PFSK-1 (cell line): ENCODE data around the gene E4F1.

ENCODE experiments used
- FOXP2 ChIP-seq: optimal IDR thresholded peaks from 2 replicates; pipeline ENCODE3; 2011; ENCODE audit warnings: borderline replicate concordance, control low read depth, inconsistent platforms; ENCODE audit not compliant: insufficient read depth; ENCODE audit errors: extremely low read length, extremely low read depth
- POLR2AphosphoS5 ChIP-seq: IDR thresholded peaks from 2 replicates; pipeline ENCODE4 v1.6.1; 2012; ENCODE audit warnings: low read depth, mild to moderate bottlenecking, control low read depth, low read length, moderate library complexity
- SIN3A ChIP-seq: IDR thresholded peaks from 2 replicates; pipeline ENCODE4 v1.6.1; 2012; ENCODE audit warnings: mild to moderate bottlenecking, low read length, moderate library complexity, borderline replicate concordance; ENCODE audit not compliant: insufficient read depth
- TAF1 ChIP-seq: IDR thresholded peaks from 2 replicates; pipeline ENCODE4 v1.6.1; 2012; ENCODE audit warnings: low read length, control low read depth, borderline replicate concordance; ENCODE audit not compliant: insufficient read depth
- TF ChIP-seq, protein P1 (sequence below), 2 experiments: IDR thresholded peaks; 2 replicates each; pipeline versions ENCODE4 v1.6.1 to v1.8.0; 2011 to 2012; ENCODE audit warnings: low read depth in 2 of 2, low read length in 2 of 2, control low read depth in 1 of 2, inconsistent platforms in 1 of 2, mild to moderate bottlenecking in 1 of 2, moderate library complexity in 1 of 2; ENCODE audit not compliant: insufficient read depth in 1 of 2

GRCh38 chr16:2230376-2230775, 7.0 kb downstream of the E4F1 start:
- TF ChIP-seq, protein P1, sequence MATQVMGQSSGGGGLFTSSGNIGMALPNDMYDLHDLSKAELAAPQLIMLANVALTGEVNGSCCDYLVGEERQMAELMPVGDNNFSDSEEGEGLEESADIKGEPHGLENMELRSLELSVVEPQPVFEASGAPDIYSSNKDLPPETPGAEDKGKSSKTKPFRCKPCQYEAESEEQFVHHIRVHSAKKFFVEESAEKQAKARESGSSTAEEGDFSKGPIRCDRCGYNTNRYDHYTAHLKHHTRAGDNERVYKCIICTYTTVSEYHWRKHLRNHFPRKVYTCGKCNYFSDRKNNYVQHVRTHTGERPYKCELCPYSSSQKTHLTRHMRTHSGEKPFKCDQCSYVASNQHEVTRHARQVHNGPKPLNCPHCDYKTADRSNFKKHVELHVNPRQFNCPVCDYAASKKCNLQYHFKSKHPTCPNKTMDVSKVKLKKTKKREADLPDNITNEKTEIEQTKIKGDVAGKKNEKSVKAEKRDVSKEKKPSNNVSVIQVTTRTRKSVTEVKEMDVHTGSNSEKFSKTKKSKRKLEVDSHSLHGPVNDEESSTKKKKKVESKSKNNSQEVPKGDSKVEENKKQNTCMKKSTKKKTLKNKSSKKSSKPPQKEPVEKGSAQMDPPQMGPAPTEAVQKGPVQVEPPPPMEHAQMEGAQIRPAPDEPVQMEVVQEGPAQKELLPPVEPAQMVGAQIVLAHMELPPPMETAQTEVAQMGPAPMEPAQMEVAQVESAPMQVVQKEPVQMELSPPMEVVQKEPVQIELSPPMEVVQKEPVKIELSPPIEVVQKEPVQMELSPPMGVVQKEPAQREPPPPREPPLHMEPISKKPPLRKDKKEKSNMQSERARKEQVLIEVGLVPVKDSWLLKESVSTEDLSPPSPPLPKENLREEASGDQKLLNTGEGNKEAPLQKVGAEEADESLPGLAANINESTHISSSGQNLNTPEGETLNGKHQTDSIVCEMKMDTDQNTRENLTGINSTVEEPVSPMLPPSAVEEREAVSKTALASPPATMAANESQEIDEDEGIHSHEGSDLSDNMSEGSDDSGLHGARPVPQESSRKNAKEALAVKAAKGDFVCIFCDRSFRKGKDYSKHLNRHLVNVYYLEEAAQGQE (IDR thresholded peaks at IDR 0.05; ENCODE audit: insufficient read depth in 1 of 2, low read depth in 2 of 2, low read length in 2 of 2) = no peak
- TF ChIP-seq POLR2AphosphoS5 (no peak), TAF1 (no peak), SIN3A (no peak), FOXP2 (no peak)
